HG03039 (cell line): ENCODE data around the gene GNL2.
"Not testable (repeated sequence)": the region's sequence is repeated elsewhere in the genome, so short reads cannot be mapped to it uniquely, and the experiment has no call there.

Experiments
- ATAC-seq: cut with Tn5 transposase; IDR thresholded peaks from one replicate; pipeline ENCODE4 v1.9.1; 2021; ENCODE audit warnings: mild to moderate bottlenecking, moderate library complexity; ENCODE audit not compliant: unreplicated experiment

GNL2 gene

GRCh38 chr1:37560401-37561132 lies 35.2 kb downstream of the GNL2 start:
- no peak for ATAC-seq

- not testable (repeated sequence) for ATAC-seq
Measured at GRCh38 chr1:37559957-37560379, 35.8 kb downstream of the GNL2 start.

GRCh38 chr1:37559080-37559479 lies 36.7 kb downstream of the GNL2 start:
- no peak for ATAC-seq

- ATAC-seq = no peak
Measured at GRCh38 chr1:37558411-37558810, 37.3 kb downstream of the GNL2 start.

- no peak for ATAC-seq
Measured at GRCh38 chr1:37557402-37557801, 38.3 kb downstream of the GNL2 start.

- ATAC-seq = no peak
Measured at GRCh38 chr1:37556712-37557196, 39.0 kb downstream of the GNL2 start, which contains the start of gene DNALI1. Gene DNALI1, plus strand, starts transcription at chr1:37556940. Its CDS starts 55 bp downstream, at chr1:37556995.

- ATAC-seq = peak; percentile 79
Measured at GRCh38 chr1:37553927-37554808, 41.6 kb downstream of the GNL2 start, which contains the start of gene SNIP1. Gene SNIP1, minus strand, starts transcription at chr1:37554293. Its CDS starts 64 bp downstream, at chr1:37554229.

- ATAC-seq = no peak
Measured at GRCh38 chr1:37553598-37553926, 42.2 kb downstream of the GNL2 start.

GRCh38 chr1:37549341-37549740 lies 46.4 kb downstream of the GNL2 start:
- ATAC-seq = no peak

- no peak for ATAC-seq
Measured at GRCh38 chr1:37545019-37545418, 50.7 kb downstream of the GNL2 start.

- no peak for ATAC-seq
Measured at GRCh38 chr1:37544530-37544929, 51.2 kb downstream of the GNL2 start.

GRCh38 chr1:37540036-37540785 lies 55.5 kb downstream of the GNL2 start:
- no peak for ATAC-seq

- ATAC-seq = not testable (repeated sequence)
Measured at GRCh38 chr1:37539154-37539553, 56.6 kb downstream of the GNL2 start.

GRCh38 chr1:37537378-37537777 lies 58.4 kb downstream of the GNL2 start:
- no peak for ATAC-seq

GRCh38 chr1:37533317-37534093 lies 62.2 kb downstream of the GNL2 start:
- ATAC-seq = no peak

GRCh38 chr1:37532418-37533156 lies 63.1 kb downstream of the GNL2 start:
- not testable (repeated sequence) for ATAC-seq

- ATAC-seq = not testable (repeated sequence)
Measured at GRCh38 chr1:37529888-37530287, 65.8 kb downstream of the GNL2 start.

GRCh38 chr1:37519613-37520012 lies 76.1 kb downstream of the GNL2 start:
- no peak for ATAC-seq

- not testable (repeated sequence) for ATAC-seq
Measured at GRCh38 chr1:37518929-37519328, 76.8 kb downstream of the GNL2 start.
